H1 (cell line): ENCODE measurements around the gene ISLR2. TPM values are rescaled to one million over a fixed set of nuclear protein-coding genes. Genes with fewer than 3 reads are reported as not detected.

Experiments
- RAD21 ChIP-seq, 2 experiments: IDR thresholded peaks in 1 of 2; conservative IDR thresholded peaks in 1 of 2; 2 replicates each; pipeline ENCODE4 v1.6.1; 2011; ENCODE audit warnings: low read depth in 2 of 2, low read length in 2 of 2, improper control_type of control experiment in 1 of 2, inconsistent platforms in 1 of 2, mild to moderate bottlenecking in 1 of 2, moderate library complexity in 1 of 2
- polyA plus RNA-seq, 7 experiments: library from polyadenylated mRNA; depleted of rRNA in 3 of 7; stranded (reverse) in 5 of 7; unstranded in 2 of 7; fragments of >200 nt in 5 of 7; fragments of 200-250 nt in 2 of 7; gene quantifications; 1 replicate in 5 of 7; 2 replicates in 1 of 7; 4 replicates in 1 of 7; pipeline versions ENCODE4 v1.2.1 to v1.2.3, GENCODE V29; 2011 to 2013; ENCODE audit warnings: missing spikeins in 2 of 7, mixed read lengths in 2 of 7
- total RNA-seq: library from RNA; stranded (reverse); fragmentation: NEBNext Ultra II Directional; extraction: Animal tissue kit (Norgen Biotek cat#: 25700); gene quantifications from 2 replicates; pipeline ENCODE4 v1.2.1, GENCODE V29; 2021

The ISLR2 gene
- total and polyA plus RNA-seq, 2 of the 8 experiments (the other 6 are each of a cell fraction or from before 2014, with no cell fraction given): 0.47 to 0.58 TPM

GRCh38 chr15:74174958-74175253 lies 44.5 kb downstream of the ISLR2 start (continued):
- no peak for TF ChIP-seq RAD21 (IDR thresholded peaks at IDR 0.05 in 1 of 2, conservative IDR thresholded peaks at IDR 0.05 in 1 of 2; ENCODE audit: low read depth in 2 of 2, low read length in 2 of 2)
- TF ChIP-seq, all 59 proteins: peak for 0
